AG04450 (cell line): ENCODE data around the gene SRPRB. TPM values are rescaled to one million over a fixed set of nuclear protein-coding genes. Genes with fewer than 3 reads are reported as not detected.
"Not testable (repeated sequence)": the region's sequence is repeated elsewhere in the genome, so short reads cannot be mapped to it uniquely, and the experiment has no call there.

Experiments used
- CTCF ChIA-PET: fragments of 300-600, 350-600 bp; formaldehyde crosslinking; extraction: SDS; loops from one replicate; lab custom pipeline; 2022; ENCODE audit warnings: antibody characterized with exemption, inconsistent platforms; lab: Charles Lee
- POLR2A ChIA-PET: fragments of 350-600 bp; formaldehyde crosslinking; extraction: SDS; loops from one replicate; lab custom pipeline; 2021; ENCODE audit warnings: antibody characterized with exemption, inconsistent platforms; lab: Yijun Ruan, JAX
- DNase-seq: peaks from one replicate; pipeline ENCODE4 v3.0.0-alpha.2; 2011; ENCODE audit warnings: low read depth, low spot score
- H3K27ac ChIP-seq: one replicate; pipeline ENCODE4 v1.5.1; 2012; ENCODE audit warnings: low read depth, low read length, control low read depth
- H3K27me3 ChIP-seq: one replicate; pipeline ENCODE4 v1.6.0; 2012; ENCODE audit warnings: low read length; ENCODE audit not compliant: control insufficient read depth, insufficient read depth
- H3K4me3 ChIP-seq: 2 replicates; pipeline ENCODE4 v1.5.1; 2011; ENCODE audit warnings: mild to moderate bottlenecking, low read depth, low read length, control low read depth
- H3K9me3 ChIP-seq: 2 replicates; pipeline ENCODE4 v1.5.1; 2012; ENCODE audit warnings: low read length; ENCODE audit not compliant: control insufficient read depth, insufficient read depth
- polyA plus RNA-seq: library from polyadenylated mRNA; depleted of rRNA; stranded (reverse); fragments of >200 nt; gene quantifications from 2 replicates; pipeline ENCODE4 v1.2.3, GENCODE V29; 2011
- TF ChIP-seq, protein P1 (sequence below): IDR thresholded peaks from 2 replicates; pipeline ENCODE4 v1.5.1; 2011; ENCODE audit warnings: low read depth, low read length, control low read depth, inconsistent platforms

SRPRB gene
- polyA plus RNA-seq, 1 experiment: 61.6 TPM

DNA sequence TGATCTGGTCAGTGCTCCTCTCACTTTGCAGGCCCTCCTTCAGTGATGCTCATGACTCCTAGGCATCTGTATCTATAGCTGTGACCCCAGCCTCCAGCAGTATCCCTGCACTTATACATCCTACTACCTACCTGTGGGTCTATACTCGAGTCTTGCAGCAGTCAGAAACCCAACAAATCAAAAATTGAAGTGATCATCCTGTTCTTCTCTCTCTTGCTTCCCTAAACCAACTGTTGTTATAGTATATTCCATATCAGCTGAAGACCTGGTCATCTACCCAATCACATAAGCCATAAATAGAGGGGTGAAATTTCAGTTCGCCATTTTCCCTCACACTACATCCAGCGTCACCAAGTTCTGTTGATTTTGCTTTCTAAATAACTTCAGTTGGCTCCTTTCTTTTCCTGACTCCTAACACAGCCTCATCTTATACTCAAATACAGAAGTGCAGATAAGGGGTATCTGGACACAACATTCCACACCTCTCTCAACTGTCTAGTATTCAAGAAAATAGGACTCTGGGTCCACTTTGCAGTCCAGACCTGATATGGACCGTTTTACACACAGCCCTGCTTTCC, 25.9 kb upstream of the SRPRB start:
- H3K27me3 ChIP-seq: peaks cover 2% of the 10 kb centered on the region
- TF ChIP-seq, protein P1, sequence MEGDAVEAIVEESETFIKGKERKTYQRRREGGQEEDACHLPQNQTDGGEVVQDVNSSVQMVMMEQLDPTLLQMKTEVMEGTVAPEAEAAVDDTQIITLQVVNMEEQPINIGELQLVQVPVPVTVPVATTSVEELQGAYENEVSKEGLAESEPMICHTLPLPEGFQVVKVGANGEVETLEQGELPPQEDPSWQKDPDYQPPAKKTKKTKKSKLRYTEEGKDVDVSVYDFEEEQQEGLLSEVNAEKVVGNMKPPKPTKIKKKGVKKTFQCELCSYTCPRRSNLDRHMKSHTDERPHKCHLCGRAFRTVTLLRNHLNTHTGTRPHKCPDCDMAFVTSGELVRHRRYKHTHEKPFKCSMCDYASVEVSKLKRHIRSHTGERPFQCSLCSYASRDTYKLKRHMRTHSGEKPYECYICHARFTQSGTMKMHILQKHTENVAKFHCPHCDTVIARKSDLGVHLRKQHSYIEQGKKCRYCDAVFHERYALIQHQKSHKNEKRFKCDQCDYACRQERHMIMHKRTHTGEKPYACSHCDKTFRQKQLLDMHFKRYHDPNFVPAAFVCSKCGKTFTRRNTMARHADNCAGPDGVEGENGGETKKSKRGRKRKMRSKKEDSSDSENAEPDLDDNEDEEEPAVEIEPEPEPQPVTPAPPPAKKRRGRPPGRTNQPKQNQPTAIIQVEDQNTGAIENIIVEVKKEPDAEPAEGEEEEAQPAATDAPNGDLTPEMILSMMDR: no peak
- no peak overlapping the region for H3K4me3 ChIP-seq
- CTCF ChIA-PET: no interaction called here
- peaks cover 4% of the 10 kb centered on the region; the same call in 1 of the 2 replicates for H3K9me3 ChIP-seq
- no peak for DNase-seq
- POLR2A ChIA-PET: no interaction called here
- H3K27ac ChIP-seq: no peak overlapping the region

DNA sequence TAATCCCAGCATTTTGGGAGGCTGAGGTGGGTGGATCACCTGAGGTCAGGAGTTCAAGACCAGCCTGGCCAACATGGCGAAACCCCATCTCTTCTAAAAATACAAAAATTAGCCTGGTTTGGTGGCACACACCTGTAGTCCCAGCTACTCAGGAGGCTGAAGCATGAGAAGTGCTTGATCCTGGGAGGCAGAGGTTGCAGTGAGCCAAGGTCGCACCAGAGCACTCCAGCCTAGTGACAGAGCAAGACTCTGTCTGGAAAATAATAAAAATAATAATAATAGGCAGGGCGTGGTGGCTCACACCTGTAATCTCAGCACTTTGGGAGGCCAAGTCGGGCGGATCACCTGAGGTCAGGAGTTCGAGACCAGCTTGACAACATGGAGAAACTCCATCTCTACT, 24.9 kb upstream of the SRPRB start:
- DNase-seq, H3K27me3 ChIP-seq, H3K9me3 ChIP-seq, H3K4me3 ChIP-seq, H3K27ac ChIP-seq, CTCF ChIA-PET, POLR2A ChIA-PET: not testable (repeated sequence)

DNA sequence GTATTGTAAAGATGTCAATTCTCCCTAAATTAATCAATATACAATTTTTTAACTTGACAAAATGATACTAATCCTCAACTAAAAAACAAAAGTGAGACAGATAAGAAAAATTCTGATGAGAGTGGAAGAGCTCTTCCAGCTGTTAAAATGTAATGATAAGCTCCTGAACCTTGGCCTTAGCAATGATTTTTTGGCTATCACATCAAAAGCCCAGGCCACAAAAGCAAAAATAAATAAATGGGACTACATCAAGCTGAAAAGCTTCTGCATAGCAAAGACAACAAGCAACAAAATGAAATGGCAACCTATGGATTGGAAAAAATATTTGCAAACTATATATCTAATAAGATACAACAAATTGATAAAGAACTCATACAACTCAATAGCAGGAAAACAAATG, 24.0 kb upstream of the SRPRB start:
- CTCF ChIA-PET: no interaction called here

DNA sequence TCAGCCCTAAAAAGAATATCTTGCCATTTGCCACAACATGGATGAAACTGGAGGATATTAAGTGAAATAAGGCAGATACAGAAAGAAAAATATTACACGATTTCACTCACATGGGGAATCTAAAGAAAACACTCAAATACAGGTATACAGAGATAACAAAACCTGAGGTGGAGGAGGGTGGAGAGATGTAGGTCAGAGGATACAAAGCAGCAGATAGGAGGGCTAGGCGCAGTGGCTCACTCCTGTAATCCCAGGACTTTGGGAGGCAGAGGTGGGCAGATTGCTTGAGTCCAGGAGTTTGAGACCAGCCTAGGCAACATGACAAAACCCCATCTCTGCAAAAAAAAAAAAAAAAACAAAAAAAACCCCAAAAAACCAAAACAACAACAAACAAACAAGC, 23.2 kb upstream of the SRPRB start:
- TF ChIP-seq, protein P1: no peak
- no peak overlapping the region for H3K4me3 ChIP-seq
- ChIA-PET CTCF (no interaction called here), POLR2A (no interaction called here)
- peaks cover 4% of the 10 kb centered on the region for H3K27me3 ChIP-seq
- no peak overlapping the region for H3K27ac ChIP-seq
- no peak for DNase-seq
- H3K9me3 ChIP-seq: peaks cover 4% of the 10 kb centered on the region; the same call in 1 of the 2 replicates

More for the DNA sequence above, 24.0 kb upstream of the SRPRB start:
- Histone ChIP-seq H3K4me3 (no peak overlapping the region), H3K27ac (no peak overlapping the region), H3K9me3 (peaks cover 4% of the 10 kb centered on the region; the same call in 1 of the 2 replicates), H3K27me3 (peaks cover 2% of the 10 kb centered on the region)
- no peak for DNase-seq
- POLR2A ChIA-PET: no interaction called here
- TF ChIP-seq, protein P1: no peak

DNA sequence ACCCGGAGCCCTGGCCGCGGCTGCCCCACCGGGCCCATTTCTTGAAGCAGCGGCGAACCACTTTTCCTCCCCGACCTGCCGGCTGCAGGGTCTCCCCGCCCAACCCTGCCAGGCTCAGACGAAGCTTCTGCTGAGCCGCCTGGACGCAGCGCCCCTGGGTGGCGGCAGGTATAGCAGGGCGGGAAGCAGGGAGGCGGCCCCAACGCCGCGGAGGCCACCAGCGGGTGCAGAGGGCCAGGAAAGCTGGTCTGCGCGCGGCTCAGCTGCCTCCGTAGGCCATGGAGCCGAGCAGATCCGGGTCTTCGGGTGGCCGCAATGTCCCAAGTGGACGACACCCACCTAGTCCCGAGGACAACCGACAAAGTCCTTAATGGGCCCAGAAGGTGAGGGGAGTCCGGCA, 21.9 kb upstream of the SRPRB start:
- no peak overlapping the region for H3K27ac ChIP-seq
- TF ChIP-seq, protein P1: no peak
- no peak for DNase-seq
- POLR2A ChIA-PET: no interaction called here
- no peak overlapping the region for H3K4me3 ChIP-seq
- CTCF ChIA-PET: no interaction called here
- peaks cover 4% of the 10 kb centered on the region; the same call in 1 of the 2 replicates for H3K9me3 ChIP-seq
- H3K27me3 ChIP-seq: peaks cover 4% of the 10 kb centered on the region

DNA sequence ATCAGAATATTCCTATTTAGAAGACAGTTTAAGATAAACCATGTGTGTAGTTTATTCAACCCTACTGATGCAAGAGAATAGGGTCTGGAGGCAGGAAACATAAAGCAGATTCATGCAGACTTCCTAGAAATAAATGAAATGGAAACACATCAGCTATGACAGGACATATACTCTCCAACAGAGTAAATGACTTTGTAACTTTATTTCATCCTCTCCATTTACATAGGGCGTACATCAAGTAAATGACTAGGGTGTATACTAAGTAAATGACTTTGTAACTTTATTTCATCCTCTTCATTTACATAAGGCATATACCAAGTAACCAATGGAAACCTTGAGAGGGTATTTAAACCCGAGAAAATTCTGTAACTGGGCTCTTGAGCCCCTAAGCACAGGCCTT, 17.6 kb upstream of the SRPRB start:
- ChIA-PET CTCF (no interaction called here), POLR2A (no interaction called here)
- H3K9me3 ChIP-seq: peaks cover 7% of the 10 kb centered on the region
- DNase-seq: no peak
- H3K4me3 ChIP-seq: no peak overlapping the region
- peaks cover 4% of the 10 kb centered on the region for H3K27me3 ChIP-seq
- TF ChIP-seq, protein P1: no peak
- no peak overlapping the region for H3K27ac ChIP-seq
